Hepatocyte (in vitro differentiated cells): ENCODE results near the gene PTPRD.

Source experiments
- CTCF ChIP-seq: fragments of 200-600 bp; sonication (generic); IDR thresholded peaks from 2 replicates; pipeline ENCODE4 v1.5.1; 2016; ENCODE audit warnings: antibody characterized with exemption, mild to moderate bottlenecking; ENCODE audit not compliant: poor library complexity
- EZH2 ChIP-seq: fragments of 200-600 bp; sonication (generic); IDR thresholded peaks from 2 replicates; pipeline ENCODE4 v1.6.1; 2016; ENCODE audit warnings: antibody characterized with exemption, mild to moderate bottlenecking, borderline replicate concordance
- EZH2phosphoT487 ChIP-seq: fragments of 200-600 bp; sonication (generic); IDR thresholded peaks from one replicate; pipeline ENCODE4 v1.6.1; 2018; ENCODE audit warnings: antibody characterized with exemption, mild to moderate bottlenecking, low read depth, moderate library complexity; ENCODE audit not compliant: unreplicated experiment, severe bottlenecking

DNA sequence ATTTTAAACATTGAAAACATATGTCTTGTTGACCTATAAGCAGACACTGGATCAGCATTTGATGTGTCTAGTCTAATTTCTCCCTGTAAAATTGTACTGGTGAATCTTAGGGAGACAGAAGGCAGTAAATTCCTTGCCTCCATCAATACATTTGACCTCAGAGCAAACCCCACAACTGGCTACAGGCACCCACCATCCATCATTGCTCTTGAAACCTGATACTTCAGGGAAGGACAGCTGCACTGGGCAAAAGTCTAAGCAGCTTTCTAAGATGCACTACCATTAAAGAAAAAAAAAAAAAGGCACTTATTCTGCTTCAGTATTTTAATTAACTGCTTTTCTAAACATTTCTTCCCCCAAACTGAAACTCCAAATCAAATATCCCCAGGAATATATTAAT is 1761.9 kb downstream of the PTPRD start:
- no peak for TF ChIP-seq EZH2
- TF ChIP-seq CTCF: no peak
- no peak for TF ChIP-seq EZH2phosphoT487
